A549 treated with AZD2906 at 1 μM for 4 hours (cell line): ENCODE results near the gene HIP1R. TPM values are rescaled to one million over a fixed set of nuclear protein-coding genes. Genes with fewer than 3 reads are reported as not detected.

ENCODE experiments used
- total RNA-seq: library from RNA; stranded (reverse); fragments of 200-300 nt; extraction: Qiagen RNA extraction; gene quantifications from 5 replicates; pipeline ENCODE4 v1.2.3, GENCODE V29; 2022

HIP1R gene, protein sequence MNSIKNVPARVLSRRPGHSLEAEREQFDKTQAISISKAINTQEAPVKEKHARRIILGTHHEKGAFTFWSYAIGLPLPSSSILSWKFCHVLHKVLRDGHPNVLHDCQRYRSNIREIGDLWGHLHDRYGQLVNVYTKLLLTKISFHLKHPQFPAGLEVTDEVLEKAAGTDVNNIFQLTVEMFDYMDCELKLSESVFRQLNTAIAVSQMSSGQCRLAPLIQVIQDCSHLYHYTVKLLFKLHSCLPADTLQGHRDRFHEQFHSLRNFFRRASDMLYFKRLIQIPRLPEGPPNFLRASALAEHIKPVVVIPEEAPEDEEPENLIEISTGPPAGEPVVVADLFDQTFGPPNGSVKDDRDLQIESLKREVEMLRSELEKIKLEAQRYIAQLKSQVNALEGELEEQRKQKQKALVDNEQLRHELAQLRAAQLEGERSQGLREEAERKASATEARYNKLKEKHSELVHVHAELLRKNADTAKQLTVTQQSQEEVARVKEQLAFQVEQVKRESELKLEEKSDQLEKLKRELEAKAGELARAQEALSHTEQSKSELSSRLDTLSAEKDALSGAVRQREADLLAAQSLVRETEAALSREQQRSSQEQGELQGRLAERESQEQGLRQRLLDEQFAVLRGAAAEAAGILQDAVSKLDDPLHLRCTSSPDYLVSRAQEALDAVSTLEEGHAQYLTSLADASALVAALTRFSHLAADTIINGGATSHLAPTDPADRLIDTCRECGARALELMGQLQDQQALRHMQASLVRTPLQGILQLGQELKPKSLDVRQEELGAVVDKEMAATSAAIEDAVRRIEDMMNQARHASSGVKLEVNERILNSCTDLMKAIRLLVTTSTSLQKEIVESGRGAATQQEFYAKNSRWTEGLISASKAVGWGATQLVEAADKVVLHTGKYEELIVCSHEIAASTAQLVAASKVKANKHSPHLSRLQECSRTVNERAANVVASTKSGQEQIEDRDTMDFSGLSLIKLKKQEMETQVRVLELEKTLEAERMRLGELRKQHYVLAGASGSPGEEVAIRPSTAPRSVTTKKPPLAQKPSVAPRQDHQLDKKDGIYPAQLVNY
- 22.5 to 32.5 TPM (median 29.5 TPM) in 5 replicates for total RNA-seq

DNA sequence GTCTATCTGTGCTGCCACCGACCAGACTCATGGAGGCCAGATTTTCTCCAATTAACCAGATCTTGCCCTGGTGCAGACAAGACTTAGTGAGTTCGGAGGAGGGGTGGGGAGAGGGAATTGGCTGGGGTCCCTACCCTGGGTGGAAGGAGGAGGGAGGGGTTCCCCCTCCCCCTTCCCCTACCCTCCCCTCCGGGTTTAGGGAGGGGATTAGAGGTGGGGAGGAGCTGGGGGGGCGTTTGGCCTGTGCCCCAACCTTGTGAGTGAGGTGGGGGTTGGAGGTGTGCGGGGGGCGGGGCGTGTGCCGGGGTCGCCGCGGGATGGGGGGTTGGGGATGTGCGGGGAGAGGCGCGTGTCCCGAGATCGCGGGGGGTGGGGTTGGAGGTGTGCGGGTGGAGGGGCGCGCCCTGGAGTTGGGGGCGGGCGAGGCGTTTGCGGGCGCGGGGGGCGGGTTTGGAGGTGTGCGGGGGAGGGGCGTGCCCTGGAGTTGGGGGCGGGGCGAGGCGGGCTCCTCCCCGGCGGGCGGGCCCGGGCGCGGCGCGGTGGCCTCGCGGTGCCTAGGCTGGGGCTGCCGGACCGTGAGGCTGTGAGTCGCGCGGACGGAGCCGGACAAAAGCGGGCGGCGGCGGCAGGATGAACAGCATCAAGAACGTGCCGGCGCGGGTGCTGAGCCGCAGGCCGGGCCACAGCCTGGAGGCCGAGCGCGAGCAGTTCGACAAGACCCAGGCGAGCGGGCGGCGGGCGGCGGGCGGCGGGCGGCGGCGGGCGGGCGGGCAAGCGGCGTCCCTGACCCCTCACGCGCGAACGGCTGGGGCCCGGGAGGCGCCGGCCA is at the start of gene HIP1R:
HIP1R (plus strand) TSS at position 537 of the 829 bp plus-strand sequence; CDS start at position 631, 94 bp downstream.

DNA sequence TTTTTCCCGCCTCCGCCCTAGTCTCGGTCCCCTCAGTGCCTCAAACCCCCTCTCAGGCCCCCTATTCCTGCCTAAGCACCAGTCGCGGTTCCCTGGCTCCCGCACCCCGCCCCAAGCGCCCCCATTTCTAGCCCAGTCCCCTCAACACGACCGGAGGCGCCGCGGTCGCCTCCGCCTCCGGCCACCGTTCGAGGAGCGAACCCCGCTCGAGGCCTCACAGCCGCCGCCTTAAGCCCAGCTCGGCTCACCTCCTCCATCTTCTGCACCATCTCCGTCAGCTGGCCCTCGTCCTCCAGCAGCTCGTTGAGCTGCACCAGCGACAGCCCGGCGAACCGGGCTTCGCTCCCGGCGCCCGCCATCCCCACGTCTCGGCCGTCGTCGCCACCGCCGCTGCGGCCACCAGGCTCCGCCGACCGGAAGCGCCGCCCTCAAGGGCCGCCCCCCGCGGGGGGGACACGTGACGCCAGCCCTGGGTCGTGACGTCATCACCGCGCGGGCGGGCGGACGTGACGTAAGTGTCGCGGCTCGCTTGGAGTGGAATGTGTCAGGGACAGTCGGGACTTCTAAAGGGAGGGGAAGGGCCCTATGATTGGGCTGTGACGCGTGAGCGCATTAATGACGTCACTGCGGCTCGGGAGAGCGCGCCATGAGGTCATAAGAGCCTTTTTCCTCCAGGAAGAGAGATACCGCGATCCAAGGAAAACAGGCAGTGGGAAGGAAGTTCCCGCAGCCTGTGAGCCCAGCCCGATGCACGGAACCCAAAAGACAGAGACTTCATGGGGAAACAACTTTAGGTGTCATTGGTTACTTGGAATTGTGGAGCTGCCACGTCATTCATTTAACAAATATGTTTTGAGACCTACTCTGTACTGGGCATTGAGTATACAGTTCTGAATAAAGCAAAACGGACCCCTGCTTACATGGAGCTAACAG is 60.7 kb downstream of the HIP1R start, which contains the start of gene VPS37B:
VPS37B (minus strand) TSS at position 421 of the 933 bp plus-strand sequence; CDS start at position 359, 62 bp downstream.

Other genes starting within 250 kb of the HIP1R start
- 0.03 to 0.06 TPM (median 0.06 TPM) in 5 replicates for gene HCAR2, start 132.1 kb upstream of the HIP1R start, total RNA-seq
- 0.02 to 0.08 TPM (median 0.04 TPM) in 4 of 5 replicates, not detected in the other for gene HCAR3, start 118.6 kb upstream of the HIP1R start, total RNA-seq
- 0.02 to 0.05 TPM (median 0.04 TPM) in 5 replicates for gene HCAR1, start 104.6 kb upstream of the HIP1R start, total RNA-seq
- gene DENR, start 82.6 kb upstream of the HIP1R start, total RNA-seq = 49.8 to 65.8 TPM (median 51.1 TPM) in 5 replicates
- 0.03 to 0.14 TPM (median 0.06 TPM) in 5 replicates for gene CCDC62, start 60.9 kb upstream of the HIP1R start, total RNA-seq
- 26.7 to 28.8 TPM (median 28.1 TPM) in 5 replicates for gene VPS37B, start 60.7 kb downstream of the HIP1R start, total RNA-seq
- 9.6 to 12.9 TPM (median 11.2 TPM) in 5 replicates for gene ABCB9, start 131.0 kb downstream of the HIP1R start, total RNA-seq
- gene OGFOD2, start 139.8 kb downstream of the HIP1R start, total RNA-seq = 9.4 to 19.9 TPM (median 16.7 TPM) in 5 replicates
- 204 to 252 TPM (median 235 TPM) in 5 replicates for gene ARL6IP4, start 145.2 kb downstream of the HIP1R start, total RNA-seq